HepG2 (cell line): ENCODE data around the gene ADAMTS16. TPM values are rescaled to one million over a fixed set of nuclear protein-coding genes. Genes with fewer than 3 reads are reported as not detected.

Source experiments
- ATAC-seq: fragments of 200-7000 bp; cut with Tn5 transposase; 3 replicates; pipeline ENCODE4 v1.9.1; 2020; ENCODE audit warnings: mild to moderate bottlenecking, moderate library complexity
- BruUV-seq: library from RNA; stranded (reverse); fragments of 400-500 nt; replicated peaks from 2 replicates; lab custom pipeline; 2021; lab: Mats Ljungman, UMichigan
- CTCF ChIA-PET: fragments of 300-600 bp; formaldehyde crosslinking; extraction: SDS; loops from one replicate; lab custom pipeline; 2021; ENCODE audit warnings: low total read pairs, inconsistent platforms, low intra/inter-chr PET ratio; lab: Yijun Ruan, JAX
- POLR2A ChIA-PET: fragments of 350-600 bp; sonication (Branson Sonifier 250); formaldehyde crosslinking; loops from one replicate; lab custom pipeline; 2020; ENCODE audit warnings: antibody characterized with exemption, inconsistent platforms; lab: Yijun Ruan, JAX
- DNase-seq: peaks from one replicate; pipeline ENCODE4 v3.0.0-alpha.2; 2015; ENCODE audit warnings: low spot score
- FAIRE-seq: peaks from 3 replicates; lab custom pipeline; 2011; peaks lifted over from hg19 to GRCh38; lab: Jason Lieb, UNC
- H2AFZ ChIP-seq: one replicate; pipeline ENCODE4 v1.6.1; 2011; ENCODE audit warnings: low read length, inconsistent platforms
- H3K27ac ChIP-seq: fragments of 300-600 bp; 3 replicates; pipeline ENCODE4 v1.8.0; 2011; ENCODE audit warnings: mixed run types, mild to moderate bottlenecking, mixed read lengths, low read length, inconsistent platforms; ENCODE audit not compliant: insufficient read depth; ENCODE audit errors: extremely low read length
- H3K27me3 ChIP-seq, 2 experiments: fragments of 200-600 bp in 1 of 2; 2 replicates in 1 of 2; 3 replicates in 1 of 2; pipeline versions ENCODE4 v1.6.0 to v1.8.0; 2011; ENCODE audit warnings: low read length in 2 of 2, mild to moderate bottlenecking in 2 of 2, moderate library complexity in 2 of 2, inconsistent platforms in 1 of 2; ENCODE audit not compliant: insufficient read depth in 2 of 2, control insufficient read depth in 1 of 2
- H3K36me3 ChIP-seq, 2 experiments: fragments of 200-600 bp in 1 of 2; replicated peaks in 1 of 2; 2 replicates in 1 of 2; 3 replicates in 1 of 2; pipeline versions ENCODE4 v1.5.1 to v1.8.0; 2011; ENCODE audit warnings: low read length in 2 of 2, inconsistent platforms in 1 of 2; ENCODE audit not compliant: insufficient read depth in 2 of 2, control insufficient read depth in 1 of 2
- H3K4me1 ChIP-seq: 2 replicates; pipeline ENCODE4 v1.5.1; 2012; ENCODE audit warnings: low read length, inconsistent platforms; ENCODE audit not compliant: insufficient read depth
- H3K4me2 ChIP-seq: 2 replicates; pipeline ENCODE4 v1.6.0; 2011; ENCODE audit warnings: low read depth, low read length, inconsistent platforms
- H3K4me3 ChIP-seq, 3 experiments: fragments of 200-600 bp in 1 of 3; sonication (generic), shearing (Covaris generic) in 1 of 3; replicated peaks in 1 of 3; 2 replicates each; pipeline ENCODE4 v1.5.1; 2011 to 2016; ENCODE audit warnings: low read length in 3 of 3, inconsistent platforms in 2 of 3, low read depth in 2 of 3, mild to moderate bottlenecking in 2 of 3, control low read depth in 1 of 3, mixed read lengths in 1 of 3; ENCODE audit not compliant: insufficient read depth in 1 of 3
- H3K79me2 ChIP-seq: one replicate; pipeline ENCODE4 v1.6.1; 2011; ENCODE audit warnings: low read length, inconsistent platforms; ENCODE audit not compliant: insufficient read depth
- H3K9ac ChIP-seq: 2 replicates; pipeline ENCODE4 v1.6.0; 2011; ENCODE audit warnings: mild to moderate bottlenecking, low read depth, low read length, inconsistent platforms; ENCODE audit not compliant: insufficient read depth
- H3K9me3 ChIP-seq: 2 replicates; pipeline ENCODE4 v1.5.1; 2012; ENCODE audit warnings: mild to moderate bottlenecking, low read length
- H4K20me1 ChIP-seq: 2 replicates; pipeline ENCODE4 v1.6.0; 2011; ENCODE audit warnings: inconsistent platforms, mild to moderate bottlenecking, low read length, moderate library complexity; ENCODE audit not compliant: insufficient read depth
- CTCF ChIP-seq: sonication (generic); formaldehyde crosslinking; IDR thresholded peaks from 2 replicates; pipeline ENCODE4 v1.5.0; 2020; ENCODE audit warnings: mild to moderate bottlenecking, missing genetic modification reagents, moderate library complexity
- HMGXB3 ChIP-seq: sonication (generic); formaldehyde crosslinking; IDR thresholded peaks from 2 replicates; pipeline ENCODE4 v1.4.0; 2020; ENCODE audit warnings: missing genetic modification reagents, borderline replicate concordance
- ZHX2 ChIP-seq, 2 experiments: sonication (generic) in 1 of 2; formaldehyde crosslinking in 1 of 2; IDR thresholded peaks; 2 replicates each; pipeline versions ENCODE4 v1.6.1 to v1.9.0; 2014 to 2022; ENCODE audit warnings: antibody characterized with exemption in 1 of 2, borderline replicate concordance in 1 of 2, inconsistent platforms in 1 of 2, low read depth in 1 of 2, missing genetic modification reagents in 1 of 2
- WGBS: methylation state at CpG from one replicate; pipeline ENCODE4 v1.1.6; 2017; ENCODE audit warnings: low lambda C conversion rate; 5-methylcytosine and 5-hydroxymethylcytosine counted together
- in situ Hi-C: cut with HindIII; loops from 2 replicates; pipeline ENCODE4 v1.10.0; 2017; ENCODE audit warnings: low pct_unique_long_range_greater_than_20kb; ENCODE audit not compliant: extremely low pct_ligation_motif_present
- intact Hi-C: fragments of 100-400 bp; cut with micrococcal nuclease; formaldehyde crosslinking; loops from one replicate; pipeline ENCODE4 v1.10.0; 2022; ENCODE audit not compliant: unreplicated experiment
- polyA plus RNA-seq, 8 experiments: library from polyadenylated mRNA; depleted of rRNA in 3 of 8; stranded (reverse) in 7 of 8; unstranded in 1 of 8; fragments of >200 nt; fragmentation: Illumina TruSeq in 4 of 8; extraction: Trizol in 4 of 8; gene quantifications; 2 replicates each; pipeline versions ENCODE4 v1.2.1 to v1.2.3, GENCODE V29; 2011 to 2016; ENCODE audit warnings: low read depth in 4 of 8, missing spikeins in 1 of 8, mixed read lengths in 1 of 8; ENCODE audit not compliant: insufficient read depth in 1 of 8
- total RNA-seq, 5 experiments: library from RNA; depleted of rRNA; stranded (reverse); fragments of >200 nt; fragmentation: Illumina TruSeq; extraction: Trizol; gene quantifications; 2 replicates each; pipeline ENCODE4 v1.2.3, GENCODE V29; 2016; ENCODE audit warnings: low read depth in 1 of 5

The ADAMTS16 gene
- total and polyA plus RNA-seq, 2 of the 13 experiments (the other 11 are each of a cell fraction or from before 2014, with no cell fraction given), result 0.02 to 0.03 TPM

GRCh38 chr5:5285906-5286305 is 145.8 kb downstream of the ADAMTS16 start (continued):
- no peak for TF ChIP-seq CTCF (CRISPR knock-in tag)

GRCh38 chr5:5287419-5287818 is 147.3 kb downstream of the ADAMTS16 start:
- Histone ChIP-seq H3K36me3 (no peaks in the 10 kb centered on the region), H3K4me1 (no peaks in the 10 kb centered on the region), H2AFZ (no peak overlapping the region), H4K20me1 (no peaks in the 10 kb centered on the region), H3K9ac (no peak overlapping the region), H3K9me3 (no peaks in the 10 kb centered on the region), H3K27me3 (no peaks in the 10 kb centered on the region; a peak in 1 of 5 replicates), H3K4me2 (no peak overlapping the region), H3K79me2 (no peaks in the 10 kb centered on the region)
- no TSS peak for BruUV-seq
- ATAC-seq (no peak), FAIRE-seq (no peak)
- WGBS, result 51% methylated on average over 9 of the region's 9 CpGs
- intact Hi-C loops (no loop called here), in situ Hi-C loops (no loop called here)
- ChIA-PET CTCF (no interaction called here), POLR2A (no interaction called here)
- TF ChIP-seq HMGXB3 (no peak), ZHX2 (IDR thresholded peaks at IDR 0.05; ENCODE audit: low read depth) (no peak), ZHX2 (CRISPR knock-in tag; IDR thresholded peaks at IDR 0.05; ENCODE audit: borderline replicate concordance) (no peak)
- TF ChIP-seq, all 625 proteins: peak for 0
- DNase-seq, result no peak
- H3K27ac ChIP-seq, result no peak overlapping the region
- no peak overlapping the region for H3K4me3 ChIP-seq
